ENCODE results near the gene GJC2. TPM values are rescaled to one million over a fixed set of nuclear protein-coding genes. Genes with fewer than 3 reads are reported as not detected.

Gene GJC2
- polyA plus RNA-seq, 1 donor from 2014 or later = 2.3 TPM

DNA sequence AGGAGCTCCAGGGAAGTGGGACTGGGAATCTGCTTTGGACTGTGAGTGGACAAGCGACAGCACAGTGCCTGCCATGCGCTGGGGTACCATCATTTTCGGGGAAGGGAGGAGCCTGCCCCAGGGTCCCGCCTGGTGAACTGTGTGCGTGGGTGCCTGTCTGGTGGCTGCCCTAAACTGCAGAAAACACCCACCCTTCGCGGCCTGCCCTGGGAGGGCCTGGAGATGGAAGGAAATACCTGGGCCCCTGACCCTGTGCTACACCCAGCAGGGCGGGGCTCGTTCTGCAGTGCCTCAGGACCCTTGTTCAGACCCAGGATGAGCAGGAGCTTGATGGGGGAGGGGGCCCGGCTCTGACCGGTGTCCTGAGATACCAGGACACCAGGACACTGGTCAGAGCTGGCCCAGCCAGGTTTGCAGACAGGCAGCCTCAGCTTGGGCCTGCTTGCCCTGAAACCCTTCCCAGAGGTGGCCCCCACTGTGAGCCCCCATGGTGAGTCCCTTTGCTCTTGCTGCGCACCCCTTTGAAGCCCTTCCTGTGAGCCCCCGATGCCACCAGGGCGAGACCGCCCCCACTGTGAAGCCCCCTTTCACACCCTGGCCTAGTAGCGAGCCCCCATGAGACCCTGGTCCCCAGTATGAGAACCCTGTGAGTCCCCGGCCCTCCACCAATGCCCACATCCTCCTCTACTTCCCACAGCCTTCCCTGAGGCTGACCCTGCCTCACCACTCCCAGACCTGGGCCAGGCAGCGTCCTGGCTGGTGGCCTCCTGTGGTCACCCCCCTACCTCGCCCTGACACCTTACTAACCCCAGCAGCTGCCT is 2.6 kb downstream of the GJC2 start:
- H3F3A ChIP-seq (ENCODE audit: insufficient read depth, low read length, poor library complexity, severe bottlenecking) = no peaks in the 10 kb centered on the region
- H3K4me2 ChIP-seq (ENCODE audit: low read length) = no peak overlapping the region
- H3K9me2 ChIP-seq (ENCODE audit: insufficient read depth, low read length) = no peaks in the 10 kb centered on the region
- H3K9me3 ChIP-seq (ENCODE audit: low read length) = no peaks in the 10 kb centered on the region
- no peak overlapping the region for H3K9ac ChIP-seq (ENCODE audit: low read length)
- no peaks in the 10 kb centered on the region for H3K36me3 ChIP-seq (ENCODE audit: insufficient read depth, low read length)
- no peaks in the 10 kb centered on the region for H3K79me2 ChIP-seq (replicated peaks; ENCODE audit: insufficient read depth, low read length)
- no peaks in the 10 kb centered on the region for H3K27me3 ChIP-seq (ENCODE audit: insufficient read depth, low read depth, low read length)
- H3K4me3 ChIP-seq (ENCODE audit: low read length) = no peak overlapping the region
- no peak overlapping the region for H3K27ac ChIP-seq (ENCODE audit: low read length)
- H4K20me1 ChIP-seq (ENCODE audit: insufficient read depth) = no peaks in the 10 kb centered on the region
- TF ChIP-seq RAD21 (conservative IDR thresholded peaks at IDR 0.05) (no peak), POLR2AphosphoS5 (IDR thresholded peaks at IDR 0.05) (no peak), EP300 (conservative IDR thresholded peaks at IDR 0.05; ENCODE audit: poor library complexity, severe bottlenecking) (no peak), SMC3 (conservative IDR thresholded peaks at IDR 0.05; ENCODE audit: poor library complexity) (no peak), MXI1 (conservative IDR thresholded peaks at IDR 0.05; ENCODE audit: poor library complexity, severe bottlenecking) (no peak), TAF1 (IDR thresholded peaks at IDR 0.05; ENCODE audit: low read depth) (no peak), EZH2 (IDR thresholded peaks at IDR 0.05; ENCODE audit: borderline replicate concordance, insufficient read depth, low read length, poor library complexity, severe bottlenecking) (no peak)
- TF ChIP-seq, protein P1, sequence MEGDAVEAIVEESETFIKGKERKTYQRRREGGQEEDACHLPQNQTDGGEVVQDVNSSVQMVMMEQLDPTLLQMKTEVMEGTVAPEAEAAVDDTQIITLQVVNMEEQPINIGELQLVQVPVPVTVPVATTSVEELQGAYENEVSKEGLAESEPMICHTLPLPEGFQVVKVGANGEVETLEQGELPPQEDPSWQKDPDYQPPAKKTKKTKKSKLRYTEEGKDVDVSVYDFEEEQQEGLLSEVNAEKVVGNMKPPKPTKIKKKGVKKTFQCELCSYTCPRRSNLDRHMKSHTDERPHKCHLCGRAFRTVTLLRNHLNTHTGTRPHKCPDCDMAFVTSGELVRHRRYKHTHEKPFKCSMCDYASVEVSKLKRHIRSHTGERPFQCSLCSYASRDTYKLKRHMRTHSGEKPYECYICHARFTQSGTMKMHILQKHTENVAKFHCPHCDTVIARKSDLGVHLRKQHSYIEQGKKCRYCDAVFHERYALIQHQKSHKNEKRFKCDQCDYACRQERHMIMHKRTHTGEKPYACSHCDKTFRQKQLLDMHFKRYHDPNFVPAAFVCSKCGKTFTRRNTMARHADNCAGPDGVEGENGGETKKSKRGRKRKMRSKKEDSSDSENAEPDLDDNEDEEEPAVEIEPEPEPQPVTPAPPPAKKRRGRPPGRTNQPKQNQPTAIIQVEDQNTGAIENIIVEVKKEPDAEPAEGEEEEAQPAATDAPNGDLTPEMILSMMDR (IDR thresholded peaks at IDR 0.05; ENCODE audit: poor library complexity, severe bottlenecking) = no peak
- TF ChIP-seq, protein P2, sequence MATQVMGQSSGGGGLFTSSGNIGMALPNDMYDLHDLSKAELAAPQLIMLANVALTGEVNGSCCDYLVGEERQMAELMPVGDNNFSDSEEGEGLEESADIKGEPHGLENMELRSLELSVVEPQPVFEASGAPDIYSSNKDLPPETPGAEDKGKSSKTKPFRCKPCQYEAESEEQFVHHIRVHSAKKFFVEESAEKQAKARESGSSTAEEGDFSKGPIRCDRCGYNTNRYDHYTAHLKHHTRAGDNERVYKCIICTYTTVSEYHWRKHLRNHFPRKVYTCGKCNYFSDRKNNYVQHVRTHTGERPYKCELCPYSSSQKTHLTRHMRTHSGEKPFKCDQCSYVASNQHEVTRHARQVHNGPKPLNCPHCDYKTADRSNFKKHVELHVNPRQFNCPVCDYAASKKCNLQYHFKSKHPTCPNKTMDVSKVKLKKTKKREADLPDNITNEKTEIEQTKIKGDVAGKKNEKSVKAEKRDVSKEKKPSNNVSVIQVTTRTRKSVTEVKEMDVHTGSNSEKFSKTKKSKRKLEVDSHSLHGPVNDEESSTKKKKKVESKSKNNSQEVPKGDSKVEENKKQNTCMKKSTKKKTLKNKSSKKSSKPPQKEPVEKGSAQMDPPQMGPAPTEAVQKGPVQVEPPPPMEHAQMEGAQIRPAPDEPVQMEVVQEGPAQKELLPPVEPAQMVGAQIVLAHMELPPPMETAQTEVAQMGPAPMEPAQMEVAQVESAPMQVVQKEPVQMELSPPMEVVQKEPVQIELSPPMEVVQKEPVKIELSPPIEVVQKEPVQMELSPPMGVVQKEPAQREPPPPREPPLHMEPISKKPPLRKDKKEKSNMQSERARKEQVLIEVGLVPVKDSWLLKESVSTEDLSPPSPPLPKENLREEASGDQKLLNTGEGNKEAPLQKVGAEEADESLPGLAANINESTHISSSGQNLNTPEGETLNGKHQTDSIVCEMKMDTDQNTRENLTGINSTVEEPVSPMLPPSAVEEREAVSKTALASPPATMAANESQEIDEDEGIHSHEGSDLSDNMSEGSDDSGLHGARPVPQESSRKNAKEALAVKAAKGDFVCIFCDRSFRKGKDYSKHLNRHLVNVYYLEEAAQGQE (IDR thresholded peaks at IDR 0.05; ENCODE audit: borderline replicate concordance) = no peak
- no peak overlapping the region for H2AFZ ChIP-seq (ENCODE audit: low read depth, low read length)

DNA sequence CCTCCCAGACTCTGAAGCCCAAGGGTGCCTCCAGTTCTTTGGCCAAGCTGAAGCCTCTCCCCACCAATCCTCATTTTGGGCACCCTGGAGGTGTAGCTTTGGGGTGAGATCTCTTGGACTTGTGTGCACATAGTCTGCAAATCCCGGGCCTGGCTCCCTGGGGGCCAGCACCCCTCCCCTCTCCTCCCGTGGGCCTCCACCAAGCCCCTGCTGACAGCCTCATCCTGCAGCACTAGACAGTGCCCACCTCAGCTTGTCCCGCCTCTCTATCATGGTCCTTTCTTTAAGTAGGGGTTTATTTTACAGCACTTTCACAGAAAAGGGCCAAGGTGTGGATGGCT is 3.2 kb downstream of the GJC2 start:
- no peak overlapping the region for H3K4me2 ChIP-seq (ENCODE audit: low read length)
- no peaks in the 10 kb centered on the region for H3K9me2 ChIP-seq (ENCODE audit: insufficient read depth, low read length)
- no peak overlapping the region for H3K27ac ChIP-seq (ENCODE audit: low read length)
- no peak for TF ChIP-seq MXI1 (conservative IDR thresholded peaks at IDR 0.05; ENCODE audit: poor library complexity, severe bottlenecking)
- no peak for TF ChIP-seq RAD21 (conservative IDR thresholded peaks at IDR 0.05)
- TF ChIP-seq, protein P1 (IDR thresholded peaks at IDR 0.05; ENCODE audit: poor library complexity, severe bottlenecking) = no peak
- H3F3A ChIP-seq (ENCODE audit: insufficient read depth, low read length, poor library complexity, severe bottlenecking) = no peaks in the 10 kb centered on the region
- no peak overlapping the region for H2AFZ ChIP-seq (ENCODE audit: low read depth, low read length)
- no peak overlapping the region for H3K4me3 ChIP-seq (ENCODE audit: low read length)
- H3K36me3 ChIP-seq (ENCODE audit: insufficient read depth, low read length) = no peaks in the 10 kb centered on the region
- H3K79me2 ChIP-seq (replicated peaks; ENCODE audit: insufficient read depth, low read length) = no peaks in the 10 kb centered on the region
- no peak overlapping the region for H3K9ac ChIP-seq (ENCODE audit: low read length)
- no peaks in the 10 kb centered on the region for H3K9me3 ChIP-seq (ENCODE audit: low read length)
- H4K20me1 ChIP-seq (ENCODE audit: insufficient read depth) = no peaks in the 10 kb centered on the region
- no peaks in the 10 kb centered on the region for H3K27me3 ChIP-seq (ENCODE audit: insufficient read depth, low read depth, low read length)

All from neural cell (in vitro differentiated cells).